DOHH2 (cell line): ENCODE measurements around the gene ARHGDIA.

Experiments used
- H3F3A ChIP-seq: fragments of 200-600 bp; sonication (generic), shearing (Covaris generic); 2 replicates; pipeline ENCODE4 v1.6.0; 2016; ENCODE audit warnings: antibody characterized with exemption, mild to moderate bottlenecking; ENCODE audit not compliant: control insufficient read depth, insufficient read depth
- H3K27ac ChIP-seq: fragments of 200-600 bp; sonication (generic); 2 replicates; pipeline ENCODE4 v1.5.1; 2014; ENCODE audit warnings: low read depth, mild to moderate bottlenecking, low read length, moderate library complexity
- H3K27me3 ChIP-seq: fragments of 200-600 bp; sonication (generic); 2 replicates; pipeline ENCODE4 v1.6.1; 2014; ENCODE audit warnings: mild to moderate bottlenecking, low read length, mixed read lengths; ENCODE audit not compliant: control insufficient read depth
- H3K36me3 ChIP-seq: fragments of 200-600 bp; sonication (generic); 2 replicates; pipeline ENCODE4 v1.6.1; 2014; ENCODE audit warnings: mild to moderate bottlenecking, low read length, moderate library complexity, mixed read lengths; ENCODE audit not compliant: control insufficient read depth
- H3K4me1 ChIP-seq: fragments of 200-600 bp; sonication (generic); 2 replicates; pipeline ENCODE4 v1.6.1; 2014; ENCODE audit warnings: mild to moderate bottlenecking, low read length, mixed read lengths; ENCODE audit not compliant: control insufficient read depth
- H3K4me2 ChIP-seq: fragments of 200-600 bp; sonication (generic); 2 replicates; pipeline ENCODE4 v1.6.0; 2014; ENCODE audit warnings: mild to moderate bottlenecking, low read length, moderate library complexity
- H3K4me3 ChIP-seq: fragments of 200-600 bp; sonication (generic); 2 replicates; pipeline ENCODE4 v1.5.1; 2014; ENCODE audit warnings: mild to moderate bottlenecking, low read length, mixed read lengths
- H3K79me2 ChIP-seq: fragments of 200-600 bp; sonication (generic); 2 replicates; pipeline ENCODE4 v1.6.1; 2014; ENCODE audit warnings: mild to moderate bottlenecking, low read length, mixed read lengths; ENCODE audit not compliant: control insufficient read depth
- H3K9me2 ChIP-seq: fragments of 200-600 bp; sonication (generic); replicated peaks from 2 replicates; pipeline ENCODE4 v1.6.1; 2014; ENCODE audit warnings: mild to moderate bottlenecking, low read length, mixed read lengths; ENCODE audit not compliant: control insufficient read depth
- H3K9me3 ChIP-seq: fragments of 200-600 bp; sonication (generic); 2 replicates; pipeline ENCODE4 v1.6.1; 2014; ENCODE audit warnings: antibody characterized with exemption, low read length, mixed read lengths; ENCODE audit not compliant: control insufficient read depth, insufficient read depth
- H4K20me1 ChIP-seq: fragments of 200-600 bp; sonication (generic); 2 replicates; pipeline ENCODE4 v1.6.0; 2014; ENCODE audit warnings: low read depth, mild to moderate bottlenecking, antibody characterized with exemption, low read length, moderate library complexity; ENCODE audit not compliant: control insufficient read depth, insufficient read depth
- CTCF ChIP-seq: fragments of 200-600 bp; sonication (generic); IDR thresholded peaks from one replicate; pipeline ENCODE4 v1.5.1; 2014; ENCODE audit warnings: antibody characterized with exemption, mild to moderate bottlenecking, low read depth, low read length; ENCODE audit not compliant: poor library complexity, severe bottlenecking
- EZH2phosphoT487 ChIP-seq: fragments of 200-600 bp; sonication (generic); IDR thresholded peaks from 2 replicates; pipeline ENCODE4 v1.6.1; 2017; ENCODE audit warnings: borderline replicate concordance, mild to moderate bottlenecking, antibody characterized with exemption, low read length, moderate library complexity, mixed read lengths

ARHGDIA gene

GRCh38 chr17:81834831-81835267, 36.3 kb downstream of the ARHGDIA start, which contains the start of gene PPP1R27:
PPP1R27 (minus strand) TSS chr17:81835050; CDS start chr17:81834953, 97 bp downstream.
- H4K20me1 ChIP-seq = no peaks in the 10 kb centered on the region
- TF ChIP-seq EZH2phosphoT487 = no peak
- no peak for TF ChIP-seq CTCF

GRCh38 chr17:81833921-81834830, 37.0 kb downstream of the ARHGDIA start:
- peak overlapping the region; percentile 82 for H3K4me3 ChIP-seq
- no peaks in the 10 kb centered on the region for H3F3A ChIP-seq
- peak overlapping the region; percentile 47; the same call in 1 of the 2 replicates for H3K27ac ChIP-seq
- no peaks in the 10 kb centered on the region for H3K9me2 ChIP-seq
- peaks cover 24% of the 10 kb centered on the region for H3K79me2 ChIP-seq
- H4K20me1 ChIP-seq = no peaks in the 10 kb centered on the region
- H3K4me1 ChIP-seq = peaks cover 23% of the 10 kb centered on the region
- peak overlapping the region; percentile 88 for H3K4me2 ChIP-seq
- H3K27me3 ChIP-seq = no peaks in the 10 kb centered on the region
- TF ChIP-seq CTCF = no peak
- no peak for TF ChIP-seq EZH2phosphoT487
- no peaks in the 10 kb centered on the region for H3K9me3 ChIP-seq
- H3K36me3 ChIP-seq = no peaks in the 10 kb centered on the region

More at GRCh38 chr17:81834831-81835267, 36.3 kb downstream of the ARHGDIA start, which contains the start of gene PPP1R27:
- Histone ChIP-seq H3K79me2 (peaks cover 24% of the 10 kb centered on the region), H3F3A (0 out of 2 replicates have a peak, but pooled peaks cover 2% of the 10 kb centered on the region), H3K27ac (peak within 1 kb of the TSS; percentile 47; the same call in 1 of the 2 replicates), H3K27me3 (no peaks in the 10 kb centered on the region), H3K4me2 (peak within 1 kb of the TSS; percentile 88), H3K4me3 (peak within 1 kb of the TSS; percentile 82), H3K4me1 (peaks cover 23% of the 10 kb centered on the region), H3K9me2 (no peaks in the 10 kb centered on the region), H3K36me3 (no peaks in the 10 kb centered on the region), H3K9me3 (no peaks in the 10 kb centered on the region)

GRCh38 chr17:81833160-81833920, 37.8 kb downstream of the ARHGDIA start, which contains the start of gene MCRIP1:
MCRIP1 (minus strand) TSS chr17:81833291; CDS start chr17:81824506, 8,785 bp downstream.
- Histone ChIP-seq H4K20me1 (no peaks in the 10 kb centered on the region), H3K27ac (peak within 1 kb of the TSS; percentile 62), H3K4me2 (peak within 1 kb of the TSS; percentile 100), H3K9me2 (no peaks in the 10 kb centered on the region), H3K27me3 (no peaks in the 10 kb centered on the region), H3F3A (no peaks in the 10 kb centered on the region), H3K4me3 (peak within 1 kb of the TSS; percentile 100), H3K9me3 (no peaks in the 10 kb centered on the region), H3K4me1 (peaks cover 23% of the 10 kb centered on the region), H3K36me3 (no peaks in the 10 kb centered on the region), H3K79me2 (peaks cover 24% of the 10 kb centered on the region)
- no peak for TF ChIP-seq EZH2phosphoT487
- no peak for TF ChIP-seq CTCF
